GM18498 (cell line): ENCODE results near the gene TMPRSS4.
A peak's percentile ranks its signal among the peaks of the same experiment; 100 is the strongest.

Source experiments
- ATAC-seq: cut with Tn5 transposase; IDR thresholded peaks from one replicate; pipeline ENCODE4 v1.9.1; 2021; ENCODE audit warnings: mild to moderate bottlenecking, moderate library complexity; ENCODE audit not compliant: unreplicated experiment

Gene TMPRSS4

GRCh38 chr11:118100691-118101232 lies 23.9 kb downstream of the TMPRSS4 start:
- ATAC-seq, result no peak

- no peak for ATAC-seq
These were observed 25.9 kb downstream of the TMPRSS4 start for GRCh38 chr11:118102721-118103261.

- ATAC-seq, result no peak
These were observed 27.6 kb downstream of the TMPRSS4 start for GRCh38 chr11:118104491-118104890.

GRCh38 chr11:118105657-118106305 lies 28.9 kb downstream of the TMPRSS4 start:
- no peak for ATAC-seq

GRCh38 chr11:118106789-118107335 lies 30.0 kb downstream of the TMPRSS4 start:
- no peak for ATAC-seq

- no peak for ATAC-seq
These were observed 31.6 kb downstream of the TMPRSS4 start for GRCh38 chr11:118108513-118108912.

- ATAC-seq, result no peak
These were observed 32.4 kb downstream of the TMPRSS4 start for GRCh38 chr11:118109231-118109630.

GRCh38 chr11:118111019-118111743 lies 34.3 kb downstream of the TMPRSS4 start:
- no peak for ATAC-seq

GRCh38 chr11:118111744-118112035 lies 34.8 kb downstream of the TMPRSS4 start:
- no peak for ATAC-seq

- ATAC-seq, result no peak
These were observed 36.0 kb downstream of the TMPRSS4 start for GRCh38 chr11:118112711-118113430.

- no peak for ATAC-seq
These were observed 37.4 kb downstream of the TMPRSS4 start for GRCh38 chr11:118114266-118114665.

GRCh38 chr11:118115048-118115447 lies 38.2 kb downstream of the TMPRSS4 start:
- no peak for ATAC-seq

- peak; percentile 41 for ATAC-seq
These were observed 41.1 kb downstream of the TMPRSS4 start for GRCh38 chr11:118117790-118118601.

GRCh38 chr11:118120793-118121192 lies 43.9 kb downstream of the TMPRSS4 start:
- ATAC-seq, result no peak

GRCh38 chr11:118124929-118125535 lies 48.2 kb downstream of the TMPRSS4 start:
- ATAC-seq, result no peak

GRCh38 chr11:118126082-118126838 lies 49.4 kb downstream of the TMPRSS4 start:
- no peak for ATAC-seq

GRCh38 chr11:118128310-118128709 lies 51.4 kb downstream of the TMPRSS4 start:
- no peak for ATAC-seq

- ATAC-seq, result no peak
These were observed 52.0 kb downstream of the TMPRSS4 start for GRCh38 chr11:118128721-118129470.
